RWPE1 (cell line): ENCODE results near the gene TMEM232.

ENCODE experiments used
- CTCF ChIA-PET: fragments of 350-600 bp; sonication (Branson Sonifier 250); formaldehyde crosslinking; extraction: SDS; loops from one replicate; lab custom pipeline; 2021; lab: Yijun Ruan, JAX
- POLR2A ChIA-PET: fragments of 400-600 bp; formaldehyde crosslinking; extraction: SDS; loops from one replicate; lab custom pipeline; 2020; ENCODE audit warnings: antibody characterized with exemption; ENCODE audit not compliant: low non-redundant PET; lab: Yijun Ruan, JAX
- DNase-seq: peaks from one replicate; pipeline ENCODE4 v3.0.0; 2012; ENCODE audit warnings: low spot score
- H3K27ac ChIP-seq: fragments of 450-650 bp; 2 replicates; pipeline ENCODE4 v1.5.1; 2017
- CTCF ChIP-seq: fragments of 450-650 bp; conservative IDR thresholded peaks from 2 replicates; pipeline ENCODE4 v1.5.1; 2017; ENCODE audit warnings: low read depth, mild to moderate bottlenecking

The TMEM232 gene

GRCh38 chr5:110572729-110573128 is 153.7 kb downstream of the TMEM232 start:
- no peak for TF ChIP-seq CTCF
- CTCF ChIA-PET = no interaction called here
- no peak for DNase-seq
- no peak overlapping the region for H3K27ac ChIP-seq
- POLR2A ChIA-PET = no interaction called here

- no peak overlapping the region for H3K27ac ChIP-seq
- TF ChIP-seq CTCF = no peak
- CTCF ChIA-PET = interaction anchor here (0.7 kb wide), 1 partner anchor 9 kb away, joined by 3 read pairs; no protein-coding TSS in a partner anchor
- no peak for DNase-seq
- POLR2A ChIA-PET = no interaction called here
Measured at GRCh38 chr5:110562191-110562590, 164.3 kb downstream of the TMEM232 start.

- DNase-seq = no peak
- no peak overlapping the region for H3K27ac ChIP-seq
- POLR2A ChIA-PET = no interaction called here
- CTCF ChIA-PET = no interaction called here
- TF ChIP-seq CTCF = no peak
Measured at GRCh38 chr5:110561510-110561909, 165.0 kb downstream of the TMEM232 start.

GRCh38 chr5:110549301-110549700 is 177.2 kb downstream of the TMEM232 start:
- CTCF ChIA-PET = no interaction called here

GRCh38 chr5:110548171-110548570 is 178.3 kb downstream of the TMEM232 start:
- DNase-seq = no peak
- no peak for TF ChIP-seq CTCF
- H3K27ac ChIP-seq = no peak overlapping the region
- ChIA-PET CTCF (no interaction called here), POLR2A (no interaction called here)

More at GRCh38 chr5:110549301-110549700, 177.2 kb downstream of the TMEM232 start:
- no peak for TF ChIP-seq CTCF
- POLR2A ChIA-PET = no interaction called here
- DNase-seq = no peak
- H3K27ac ChIP-seq = no peak overlapping the region

GRCh38 chr5:110547495-110547894 is 179.0 kb downstream of the TMEM232 start:
- H3K27ac ChIP-seq = no peak overlapping the region
- no peak for DNase-seq
- TF ChIP-seq CTCF = no peak
- CTCF ChIA-PET = no interaction called here
- POLR2A ChIA-PET = no interaction called here
